Measurements from ENCODE around the gene ANKRD29.

ANKRD29 gene

GRCh38 chr18:23662309-23663263 lies at the start of gene ANKRD29:
Gene ANKRD29 (minus strand): TSS chr18:23662911. CDS start chr18:23662730, 181 bp downstream.
- DNase-seq (ENCODE audit: low read depth in 2 of 2, low spot score in 1 of 2): peak; percentile 4 to 10

- DNase-seq (ENCODE audit: low read depth in 2 of 2, low spot score in 1 of 2): no peak
These were observed 49.7 kb upstream of the ANKRD29 start for GRCh38 chr18:23712445-23712844.

- no peak for DNase-seq (ENCODE audit: low read depth in 2 of 2, low spot score in 1 of 2)
These were observed 48.7 kb upstream of the ANKRD29 start for GRCh38 chr18:23711426-23711825.

GRCh38 chr18:23710946-23711345 lies 48.2 kb upstream of the ANKRD29 start:
- DNase-seq (ENCODE audit: low read depth in 2 of 2, low spot score in 1 of 2): no peak

GRCh38 chr18:23710068-23710527 lies 47.4 kb upstream of the ANKRD29 start:
- no peak for DNase-seq (ENCODE audit: low read depth in 2 of 2, low spot score in 1 of 2)

GRCh38 chr18:23706971-23707640 lies 44.4 kb upstream of the ANKRD29 start:
- no peak for DNase-seq (ENCODE audit: low read depth in 2 of 2, low spot score in 1 of 2)

- DNase-seq (ENCODE audit: low read depth in 2 of 2, low spot score in 1 of 2): no peak
These were observed 42.1 kb upstream of the ANKRD29 start for GRCh38 chr18:23704806-23705205.

- no peak for DNase-seq (ENCODE audit: low read depth in 2 of 2, low spot score in 1 of 2)
These were observed 41.3 kb upstream of the ANKRD29 start for GRCh38 chr18:23703987-23704384.

GRCh38 chr18:23703057-23703986 lies 40.6 kb upstream of the ANKRD29 start:
- DNase-seq (ENCODE audit: low read depth in 2 of 2, low spot score in 1 of 2): no peak

GRCh38 chr18:23702606-23703005 lies 39.9 kb upstream of the ANKRD29 start:
- no peak for DNase-seq (ENCODE audit: low read depth in 2 of 2, low spot score in 1 of 2)

- DNase-seq (ENCODE audit: low read depth in 2 of 2, low spot score in 1 of 2): no peak
These were observed 38.9 kb upstream of the ANKRD29 start for GRCh38 chr18:23701544-23702064.

GRCh38 chr18:23701017-23701416 lies 38.3 kb upstream of the ANKRD29 start:
- DNase-seq (ENCODE audit: low read depth in 2 of 2, low spot score in 1 of 2): no peak

GRCh38 chr18:23694637-23695430 lies 32.1 kb upstream of the ANKRD29 start:
- DNase-seq (ENCODE audit: low read depth in 2 of 2, low spot score in 1 of 2): no peak

- no peak for DNase-seq (ENCODE audit: low read depth in 2 of 2, low spot score in 1 of 2)
These were observed 31.1 kb upstream of the ANKRD29 start for GRCh38 chr18:23693846-23694245.

- no peak for DNase-seq (ENCODE audit: low read depth in 2 of 2, low spot score in 1 of 2)
These were observed 27.9 kb upstream of the ANKRD29 start for GRCh38 chr18:23690505-23691068.

- DNase-seq (ENCODE audit: low read depth in 2 of 2, low spot score in 1 of 2): no peak
These were observed 27.1 kb upstream of the ANKRD29 start for GRCh38 chr18:23689616-23690504.

- DNase-seq (ENCODE audit: low read depth in 2 of 2, low spot score in 1 of 2): no peak
These were observed 26.4 kb upstream of the ANKRD29 start, which contains the start of gene LAMA3 for GRCh38 chr18:23689031-23689615. Gene LAMA3 (plus strand): TSS chr18:23689453. CDS start chr18:23689684, 231 bp downstream.

GRCh38 chr18:23688528-23688927 lies 25.8 kb upstream of the ANKRD29 start:
- DNase-seq (ENCODE audit: low read depth in 2 of 2, low spot score in 1 of 2): no peak

Data from stimulated activated CD8-positive, alpha-beta memory T cell treated with anti-CD3 and anti-CD28 coated beads, Interleukin-4, amount 100 ng/mL, for 4 hours (primary cell).